Tibial nerve (tissue), 4 donors: ENCODE measurements around the gene KPNA5. TPM values are rescaled to one million over a fixed set of nuclear protein-coding genes. Genes with fewer than 3 reads are reported as not detected.

Experiments
- DNase-seq, 2 donors: peaks; one replicate each; pipeline ENCODE4 v3.0.0-alpha.2; 2019; ENCODE audit warnings: low spot score in 2 of 2
- H3K27ac ChIP-seq, 4 donors: fragments of 200-600 bp; sonication (generic) in 3 of 4; one replicate each; pipeline ENCODE4 v1.5.1; 2017 to 2019; ENCODE audit warnings: mild to moderate bottlenecking in 1 of 4
- H3K27me3 ChIP-seq, 2 donors: fragments of 200-600 bp; sonication (generic) in 1 of 2; one replicate each; pipeline versions ENCODE4 v1.5.1 to v1.6.0; 2017 to 2019
- H3K36me3 ChIP-seq, 3 donors: fragments of 200-600 bp; sonication (generic); one replicate each; pipeline ENCODE4 v1.5.1; 2018 to 2019
- H3K4me1 ChIP-seq, 4 donors: fragments of 200-600 bp; sonication (generic) in 3 of 4; one replicate each; pipeline ENCODE4 v1.5.1; 2017 to 2019
- H3K4me3 ChIP-seq, 4 donors: fragments of 200-600 bp; sonication (generic) in 3 of 4; one replicate each; pipeline ENCODE4 v1.5.1; 2017 to 2019; ENCODE audit warnings: mild to moderate bottlenecking in 1 of 4, moderate library complexity in 1 of 4
- H3K9me3 ChIP-seq, 4 donors: fragments of 200-600 bp; sonication (generic) in 3 of 4; one replicate each; pipeline ENCODE4 v1.5.1; 2017 to 2019
- EP300 ChIP-seq, 2 donors: sonication (generic); formaldehyde crosslinking; IDR thresholded peaks; one replicate each; pipeline ENCODE4 v1.6.1; 2017; ENCODE audit warnings: antibody characterized with exemption in 2 of 2, mild to moderate bottlenecking in 1 of 2
- POLR2A ChIP-seq, 2 donors: fragments of 450-650 bp; IDR thresholded peaks; one replicate each; pipeline ENCODE4 v1.6.1; 2017; ENCODE audit warnings: antibody characterized with exemption in 2 of 2, mild to moderate bottlenecking in 2 of 2, moderate library complexity in 2 of 2
- WGBS, 2 donors: methylation state at CpG; one replicate each; pipeline ENCODE4 v1.1.5; 2018; 5-methylcytosine and 5-hydroxymethylcytosine counted together
- total RNA-seq, 4 donors: library from RNA; depleted of rRNA; stranded (reverse); fragments of >200 nt; gene quantifications; one replicate each; pipeline ENCODE4 v1.1.0, GENCODE V29; 2016
- TF ChIP-seq, protein P1 (sequence below), 5 experiments: fragments of 200-600 bp in 3 of 5; fragments of 450-650 bp in 2 of 5; sonication (generic) in 3 of 5; IDR thresholded peaks; one replicate each; pipeline ENCODE4 v1.5.1; 2016 to 2019; ENCODE audit warnings: antibody characterized with exemption in 5 of 5, mild to moderate bottlenecking in 3 of 5, moderate library complexity in 2 of 5

KPNA5 gene
- total RNA-seq, 4 donors from 2014 or later, result 10.2 to 21.0 (median 12.2) TPM

DNA sequence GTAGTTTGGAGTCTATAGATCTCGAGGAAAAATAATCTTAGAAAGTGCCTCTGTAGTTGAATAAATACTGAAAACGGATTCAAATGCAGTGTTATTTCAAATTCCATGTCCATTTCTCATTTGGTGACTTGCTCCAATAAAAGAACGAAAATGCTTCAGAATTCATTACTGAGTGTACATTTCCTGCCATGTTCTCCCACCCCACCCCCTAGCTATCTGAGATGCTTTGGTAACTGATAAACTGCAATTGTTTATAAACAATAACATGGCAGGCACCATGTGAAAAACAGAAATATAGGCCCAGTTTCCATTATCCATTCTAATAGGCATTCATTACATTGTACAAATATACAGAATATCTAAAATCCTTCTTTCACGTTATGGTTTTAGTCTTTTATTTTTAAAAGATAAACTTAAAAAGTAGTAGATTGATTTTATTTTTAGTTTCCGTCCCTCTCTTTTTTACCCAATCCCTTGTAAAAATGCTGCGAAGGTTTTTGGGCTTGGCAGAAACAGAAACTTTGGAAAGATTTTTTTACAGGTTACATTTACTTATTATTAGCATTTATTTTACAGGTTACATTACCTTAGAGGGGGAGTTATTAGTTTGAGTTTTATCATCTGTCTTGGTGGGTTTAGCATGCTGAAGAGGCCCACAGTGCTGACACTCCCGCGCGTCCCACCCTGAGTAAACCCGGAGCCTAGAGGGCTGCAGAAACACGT is 83.1 kb downstream of the KPNA5 start:
- Histone ChIP-seq H3K36me3 (no peaks in the 10 kb centered on the region), H3K4me1 (peaks cover 0 to 38% (median 0%) of the 10 kb centered on the region in 4 donors), H3K4me3 (peak overlapping the region in 3 of 4 donors; percentile 40 to 64 (median 44)), H3K27ac (peak overlapping the region in 1 of 4 donors; percentile 65), H3K27me3 (peaks cover 0 to 22% of the 10 kb centered on the region in 2 donors), H3K9me3 (no peaks in the 10 kb centered on the region)
- 70 to 79% methylated on average over 11 of the region's 11 CpGs for WGBS, 2 donors
- no peak for DNase-seq
- TF ChIP-seq EP300 (IDR thresholded peaks at IDR 0.05) (no peak), POLR2A (IDR thresholded peaks at IDR 0.05) (no peak)
- TF ChIP-seq, protein P1, sequence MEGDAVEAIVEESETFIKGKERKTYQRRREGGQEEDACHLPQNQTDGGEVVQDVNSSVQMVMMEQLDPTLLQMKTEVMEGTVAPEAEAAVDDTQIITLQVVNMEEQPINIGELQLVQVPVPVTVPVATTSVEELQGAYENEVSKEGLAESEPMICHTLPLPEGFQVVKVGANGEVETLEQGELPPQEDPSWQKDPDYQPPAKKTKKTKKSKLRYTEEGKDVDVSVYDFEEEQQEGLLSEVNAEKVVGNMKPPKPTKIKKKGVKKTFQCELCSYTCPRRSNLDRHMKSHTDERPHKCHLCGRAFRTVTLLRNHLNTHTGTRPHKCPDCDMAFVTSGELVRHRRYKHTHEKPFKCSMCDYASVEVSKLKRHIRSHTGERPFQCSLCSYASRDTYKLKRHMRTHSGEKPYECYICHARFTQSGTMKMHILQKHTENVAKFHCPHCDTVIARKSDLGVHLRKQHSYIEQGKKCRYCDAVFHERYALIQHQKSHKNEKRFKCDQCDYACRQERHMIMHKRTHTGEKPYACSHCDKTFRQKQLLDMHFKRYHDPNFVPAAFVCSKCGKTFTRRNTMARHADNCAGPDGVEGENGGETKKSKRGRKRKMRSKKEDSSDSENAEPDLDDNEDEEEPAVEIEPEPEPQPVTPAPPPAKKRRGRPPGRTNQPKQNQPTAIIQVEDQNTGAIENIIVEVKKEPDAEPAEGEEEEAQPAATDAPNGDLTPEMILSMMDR (IDR thresholded peaks at IDR 0.05), result no peak

DNA sequence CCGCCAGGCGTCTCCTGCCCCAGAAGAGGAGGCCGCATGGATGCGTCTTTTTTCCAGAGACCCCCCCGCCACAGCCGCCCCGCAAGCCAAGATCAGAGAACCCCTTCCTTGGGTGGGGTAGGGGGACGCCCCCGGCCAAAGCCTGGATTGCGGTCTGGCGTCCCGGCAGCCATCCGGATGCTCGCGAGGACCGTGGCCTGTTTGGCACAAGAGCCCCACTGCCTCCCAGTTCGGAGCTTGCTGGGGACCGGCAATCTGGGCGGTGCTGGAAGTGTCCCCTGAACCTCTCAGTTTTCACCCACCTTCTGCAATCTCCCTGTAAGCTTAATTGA is 83.6 kb downstream of the KPNA5 start:
- no peak for TF ChIP-seq POLR2A (IDR thresholded peaks at IDR 0.05)
- no peak for TF ChIP-seq EP300 (IDR thresholded peaks at IDR 0.05)
- TF ChIP-seq, protein P1 (IDR thresholded peaks at IDR 0.05), result no peak
- Histone ChIP-seq H3K27ac (peak overlapping the region in 1 of 4 donors; percentile 65), H3K9me3 (no peaks in the 10 kb centered on the region), H3K27me3 (peaks cover 0 to 22% of the 10 kb centered on the region in 2 donors), H3K4me1 (peaks cover 0 to 38% (median 0%) of the 10 kb centered on the region in 4 donors), H3K4me3 (peak overlapping the region; percentile 38 to 64 (median 42)), H3K36me3 (no peaks in the 10 kb centered on the region)
- no peak for DNase-seq
- 27 to 33% methylated on average over 19 of the region's 19 CpGs for WGBS, 2 donors

GRCh38 chr6:116764961-116765841 is 84.2 kb downstream of the KPNA5 start, which contains the start of gene FAM162B:
TSS of gene FAM162B (minus strand) at chr6:116765719. CDS start at chr6:116765576, 143 bp downstream.
- no peaks in the 10 kb centered on the region for H3K9me3 ChIP-seq
- no peaks in the 10 kb centered on the region for H3K36me3 ChIP-seq
- peaks cover 0 to 38% (median 0%) of the 10 kb centered on the region in 4 donors for H3K4me1 ChIP-seq
- WGBS, 2 donors, result 1 to 6% methylated on average over 13 to 43 of the region's 89 CpGs
- DNase-seq, result peak; percentile 42 to 53
- H3K27me3 ChIP-seq, result peaks cover 0 to 22% of the 10 kb centered on the region in 2 donors
- H3K4me3 ChIP-seq, result peak within 1 kb of the TSS; percentile 38 to 64 (median 42)
- TF ChIP-seq EP300 (IDR thresholded peaks at IDR 0.05) (no peak), POLR2A (IDR thresholded peaks at IDR 0.05) (no peak)
- TF ChIP-seq, protein P1 (IDR thresholded peaks at IDR 0.05), result no peak
- peak within 1 kb of the TSS in 2 of 4 donors; percentile 42 to 65 for H3K27ac ChIP-seq

DNA sequence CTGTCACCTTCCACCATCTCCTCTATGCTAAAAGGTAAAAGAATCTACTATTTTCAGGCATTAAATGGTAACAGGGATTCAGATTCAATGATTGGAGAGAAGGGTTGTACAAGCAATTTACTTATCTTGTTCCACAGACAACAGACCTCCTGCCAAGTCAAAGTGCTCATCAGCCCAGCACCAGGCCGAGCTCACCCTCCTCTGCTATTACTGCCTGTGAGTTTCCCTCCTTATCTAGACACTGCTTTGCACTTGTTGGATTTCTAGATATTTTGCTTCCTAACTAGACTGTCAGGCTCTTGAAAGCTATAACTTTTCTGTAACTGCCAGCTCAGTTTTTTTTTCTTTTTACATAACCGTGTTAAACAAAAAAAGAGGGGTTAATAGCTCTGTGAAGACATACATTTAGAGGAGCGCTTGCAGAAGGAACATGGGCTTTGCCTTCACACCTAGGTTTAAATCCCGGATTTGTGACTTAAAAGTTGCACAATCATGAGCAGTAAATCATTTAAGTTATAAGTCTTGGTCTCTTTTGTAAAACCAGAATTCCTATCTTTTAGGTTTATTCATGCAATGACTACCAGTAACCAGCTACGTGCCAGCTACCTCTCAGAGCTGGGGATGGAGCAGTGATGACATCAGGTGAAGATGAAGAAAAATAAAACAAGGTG is 85.6 kb downstream of the KPNA5 start:
- Histone ChIP-seq H3K36me3 (no peaks in the 10 kb centered on the region), H3K27me3 (peaks cover 0 to 22% of the 10 kb centered on the region in 2 donors), H3K4me1 (peaks cover 0 to 38% (median 0%) of the 10 kb centered on the region in 4 donors), H3K4me3 (no peak overlapping the region), H3K9me3 (no peaks in the 10 kb centered on the region), H3K27ac (no peak overlapping the region)
- DNase-seq, result no peak
- TF ChIP-seq POLR2A (IDR thresholded peaks at IDR 0.05), result no peak
- TF ChIP-seq, protein P1 (IDR thresholded peaks at IDR 0.05), result no peak
- TF ChIP-seq EP300 (IDR thresholded peaks at IDR 0.05), result no peak
- 77 to 78% methylated on average over 5 of the region's 5 CpGs for WGBS, 2 donors
